Endometrial microvascular endothelial cells (primary cell): ENCODE measurements around the gene PPP2R5A. TPM values are rescaled to one million over a fixed set of nuclear protein-coding genes. Genes with fewer than 3 reads are reported as not detected.
"Not testable (repeated sequence)": the region's sequence is repeated elsewhere in the genome, so short reads cannot be mapped to it uniquely, and the experiment has no call there.

Source experiments
- in situ Hi-C: cut with HindIII; loops from 2 replicates; pipeline ENCODE4 v1.10.0; 2017; ENCODE audit warnings: low sequenced_read_pairs, low pct_unique_long_range_greater_than_20kb; ENCODE audit errors: inconsistent ontology term
- total RNA-seq: library from RNA; depleted of rRNA; stranded (reverse); fragments of >200 nt; gene quantifications from one replicate; pipeline ENCODE4 v1.2.3, GENCODE V29; 2015; ENCODE audit errors: inconsistent ontology term

PPP2R5A gene
- total RNA-seq, 1 donor from 2014 or later = 29.6 TPM

GRCh38 chr1:212291505-212292134, 6.4 kb downstream of the PPP2R5A start:
- in situ Hi-C loops = loop anchor here (25.0 kb wide), 1 partner anchor 204 kb away; no protein-coding TSS in a partner anchor

- in situ Hi-C loops = loop anchor here (25.0 kb wide), 1 partner anchor 205 kb away; no protein-coding TSS in a partner anchor
Measured at GRCh38 chr1:212292250-212293105, 7.3 kb downstream of the PPP2R5A start.

GRCh38 chr1:212293579-212293978, 8.4 kb downstream of the PPP2R5A start:
- in situ Hi-C loops = loop anchor here (25.0 kb wide), 1 partner anchor 206 kb away; no protein-coding TSS in a partner anchor

GRCh38 chr1:212294983-212295382, 9.8 kb downstream of the PPP2R5A start:
- in situ Hi-C loops = loop anchor here (25.0 kb wide), 1 partner anchor 208 kb away; no protein-coding TSS in a partner anchor

GRCh38 chr1:212295579-212295978, 10.4 kb downstream of the PPP2R5A start:
- in situ Hi-C loops = loop anchor here (25.0 kb wide), 1 partner anchor 208 kb away; no protein-coding TSS in a partner anchor

- in situ Hi-C loops = loop anchor here (25.0 kb wide), 1 partner anchor 210 kb away; no protein-coding TSS in a partner anchor
Measured at GRCh38 chr1:212297338-212297737, 12.1 kb downstream of the PPP2R5A start.

GRCh38 chr1:212301580-212301979, 16.4 kb downstream of the PPP2R5A start:
- in situ Hi-C loops = no loop called here

GRCh38 chr1:212302745-212303383, 17.7 kb downstream of the PPP2R5A start:
- in situ Hi-C loops = no loop called here

- in situ Hi-C loops = no loop called here
Measured at GRCh38 chr1:212305342-212305741, 20.1 kb downstream of the PPP2R5A start.

GRCh38 chr1:212305984-212306452, 20.8 kb downstream of the PPP2R5A start:
- in situ Hi-C loops = not testable (repeated sequence)

GRCh38 chr1:212309967-212310366, 24.8 kb downstream of the PPP2R5A start:
- in situ Hi-C loops = no loop called here

GRCh38 chr1:212310383-212310782, 25.2 kb downstream of the PPP2R5A start:
- in situ Hi-C loops = no loop called here

- in situ Hi-C loops = no loop called here
Measured at GRCh38 chr1:212311836-212312497, 26.8 kb downstream of the PPP2R5A start.

- in situ Hi-C loops = no loop called here
Measured at GRCh38 chr1:212313616-212314015, 28.4 kb downstream of the PPP2R5A start.

GRCh38 chr1:212315184-212315583, 30.0 kb downstream of the PPP2R5A start:
- in situ Hi-C loops = no loop called here

GRCh38 chr1:212315907-212316306, 30.7 kb downstream of the PPP2R5A start:
- in situ Hi-C loops = no loop called here

GRCh38 chr1:212317916-212318315, 32.7 kb downstream of the PPP2R5A start:
- in situ Hi-C loops = no loop called here

- in situ Hi-C loops = not testable (repeated sequence)
Measured at GRCh38 chr1:212321031-212321430, 35.8 kb downstream of the PPP2R5A start.

GRCh38 chr1:212323066-212323465, 37.9 kb downstream of the PPP2R5A start:
- in situ Hi-C loops = no loop called here
